Brain microvascular endothelial cell (primary cell): ENCODE measurements around the gene SBNO2.
A peak's percentile ranks its signal among the peaks of the same experiment; 100 is the strongest.

Experiments used
- DNase-seq: peaks from one replicate; pipeline ENCODE4 v3.0.0-alpha.2; 2020
- H3K27ac ChIP-seq: fragments of 250-450 bp; sonication (Bioruptor Pico); 2 replicates; pipeline ENCODE4 v1.5.1; 2020; ENCODE audit warnings: mild to moderate bottlenecking, moderate library complexity
- H3K27me3 ChIP-seq: fragments of 250-450 bp; sonication (Bioruptor Pico); replicated peaks from 2 replicates; pipeline ENCODE4 v1.5.1; 2020; ENCODE audit warnings: mild to moderate bottlenecking
- H3K36me3 ChIP-seq: fragments of 250-450 bp; sonication (Bioruptor Pico); replicated peaks from 2 replicates; pipeline ENCODE4 v1.5.1; 2020; ENCODE audit warnings: mild to moderate bottlenecking
- H3K4me3 ChIP-seq: 2 replicates; pipeline ENCODE4 v1.5.1; 2011; ENCODE audit warnings: low read depth, mild to moderate bottlenecking, control low read depth, low read length, moderate library complexity
- CTCF ChIP-seq: IDR thresholded peaks from 2 replicates; pipeline ENCODE4 v1.5.1; 2011; ENCODE audit warnings: low read depth, mild to moderate bottlenecking, moderate library complexity, low read length, control low read depth, inconsistent platforms; ENCODE audit errors: missing control alignments
- in situ Hi-C: cut with HindIII; loops from 2 replicates; pipeline ENCODE4 v1.10.0; 2017; ENCODE audit warnings: low sequenced_read_pairs, low pct_ligation_motif_present

SBNO2 gene

DNA sequence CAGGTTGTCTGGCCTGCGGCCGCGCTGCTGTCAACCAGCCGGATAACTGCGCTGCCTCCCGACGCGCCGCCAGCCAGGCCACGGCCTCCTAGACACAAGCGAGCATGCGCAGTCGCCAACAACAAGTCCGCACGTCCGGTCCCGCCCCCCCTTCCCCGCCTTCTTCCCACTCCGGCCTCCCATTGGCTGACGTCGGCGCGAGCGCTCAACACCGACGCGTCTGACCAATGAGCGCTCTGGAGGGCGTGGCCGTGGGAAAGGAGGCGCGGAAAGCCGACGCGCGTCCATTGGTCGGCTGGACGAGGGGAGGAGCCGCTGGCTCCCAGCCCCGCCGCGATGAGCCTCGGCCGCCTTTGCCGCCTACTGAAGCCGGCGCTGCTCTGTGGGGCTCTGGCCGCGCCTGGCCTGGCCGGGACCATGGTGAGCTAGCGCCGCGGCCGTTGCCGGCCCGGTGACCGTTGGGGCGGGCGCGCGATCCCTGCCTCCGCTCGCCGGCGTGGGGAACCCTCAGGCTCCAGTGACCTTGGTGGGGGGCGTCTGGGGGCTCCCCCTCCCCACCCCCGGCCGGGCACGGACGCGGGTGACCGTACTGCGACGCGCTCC is 70.3 kb downstream of the SBNO2 start, which contains the start of gene GPX4:
Gene GPX4, plus strand, starts transcription at position 287 of the 603 bp plus-strand sequence. Its CDS starts 50 bp downstream, at position 337.
- Histone ChIP-seq H3K4me3 (peak within 1 kb of the TSS; percentile 69), H3K27me3 (no peaks in the 10 kb centered on the region), H3K27ac (peak within 1 kb of the TSS; percentile 96), H3K36me3 (peaks cover 23% of the 10 kb centered on the region)
- no peak for TF ChIP-seq CTCF
- in situ Hi-C loops = loop anchor here (25.0 kb wide), 1 partner anchor 133 kb away; the partner anchor contains the start of genes ATP5F1D, CBARP and MIDN
- DNase-seq = peak; percentile 97

DNA sequence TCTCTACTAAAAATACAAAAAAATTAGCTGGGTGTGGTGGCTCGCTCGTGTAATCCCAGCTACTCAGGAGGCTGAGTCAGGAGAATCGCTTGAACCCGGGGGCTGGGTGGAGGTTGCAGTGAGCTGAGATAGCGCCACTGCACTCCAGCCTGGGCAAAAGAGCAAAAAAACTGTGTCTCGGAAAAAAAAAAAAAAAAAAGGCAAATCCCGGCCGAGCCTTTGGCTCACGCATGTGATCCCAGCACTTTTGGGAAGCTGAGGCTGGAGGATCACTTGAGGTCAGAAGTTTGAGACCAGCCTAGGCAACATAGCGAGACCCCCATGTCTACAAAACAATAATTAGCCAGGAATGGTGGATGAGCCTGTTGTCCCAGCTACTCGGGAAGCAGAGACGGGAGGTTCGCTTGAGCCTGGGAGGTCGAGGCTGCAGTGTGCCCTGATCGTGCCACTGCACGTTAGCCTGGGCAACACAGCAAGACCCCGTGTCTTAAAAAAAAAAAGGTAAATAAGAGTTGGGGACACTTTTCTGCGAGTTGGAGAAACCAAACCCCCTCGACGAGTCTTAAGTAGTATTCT is 70.8 kb downstream of the SBNO2 start:
- H3K36me3 ChIP-seq = peaks cover 19% of the 10 kb centered on the region
- TF ChIP-seq CTCF = no peak
- no peaks in the 10 kb centered on the region for H3K27me3 ChIP-seq
- H3K4me3 ChIP-seq = peak overlapping the region; percentile 12
- H3K27ac ChIP-seq = peak overlapping the region; percentile 96
- in situ Hi-C loops = loop anchor here (25.0 kb wide), 1 partner anchor 134 kb away; the partner anchor contains the start of genes ATP5F1D, CBARP and MIDN
- no peak for DNase-seq

GRCh38 chr19:1102407-1103131 is 71.5 kb downstream of the SBNO2 start:
- no peak for TF ChIP-seq CTCF
- in situ Hi-C loops = loop anchor here (25.0 kb wide), 1 partner anchor 135 kb away; the partner anchor contains the start of genes ATP5F1D, CBARP and MIDN
- Histone ChIP-seq H3K4me3 (peak overlapping the region; percentile 5), H3K36me3 (peaks cover 15% of the 10 kb centered on the region), H3K27ac (peak overlapping the region; percentile 96), H3K27me3 (no peaks in the 10 kb centered on the region)
- DNase-seq = peak; percentile 96

- DNase-seq = no peak
- in situ Hi-C loops = loop anchor here (25.0 kb wide), 1 partner anchor 136 kb away; the partner anchor contains the start of genes ATP5F1D, CBARP and MIDN
Observed at GRCh38 chr19:1101337-1101698, 72.8 kb downstream of the SBNO2 start.

More at GRCh38 chr19:1101337-1101698, 72.8 kb downstream of the SBNO2 start:
- H3K27me3 ChIP-seq = no peaks in the 10 kb centered on the region
- no peak overlapping the region for H3K4me3 ChIP-seq
- no peak for TF ChIP-seq CTCF
- peak overlapping the region; percentile 96 for H3K27ac ChIP-seq
- H3K36me3 ChIP-seq = peaks cover 4% of the 10 kb centered on the region
